Nephron progenitor cell (in vitro differentiated cells): ENCODE results near the gene CACNA1B.
"Not testable (repeated sequence)": the region's sequence is repeated elsewhere in the genome, so short reads cannot be mapped to it uniquely, and the experiment has no call there.

Source experiments
- DNase-seq: peaks from one replicate; pipeline ENCODE4 v3.0.0; 2021
- H3K27ac Mint-ChIP-seq: 2 replicates; pipeline ENCODE4 v1.8.0; 2021; ENCODE audit warnings: mild to moderate bottlenecking, moderate library complexity, mixed read lengths
- H3K27me3 Mint-ChIP-seq: 2 replicates; pipeline ENCODE4 v1.8.0; 2021; ENCODE audit warnings: mild to moderate bottlenecking, low read depth, mixed read lengths; ENCODE audit not compliant: poor library complexity
- H3K36me3 Mint-ChIP-seq: 2 replicates; pipeline ENCODE4 v1.8.0; 2021; ENCODE audit warnings: low read depth, mixed read lengths
- H3K4me1 Mint-ChIP-seq: 2 replicates; pipeline ENCODE4 v1.8.0; 2021; ENCODE audit warnings: mixed read lengths
- H3K4me3 Mint-ChIP-seq: 2 replicates; pipeline ENCODE4 v1.8.0; 2021; ENCODE audit warnings: mild to moderate bottlenecking, moderate library complexity, mixed read lengths
- H3K9me3 Mint-ChIP-seq: 2 replicates; pipeline ENCODE4 v1.8.0; 2021; ENCODE audit warnings: mild to moderate bottlenecking, moderate library complexity, mixed read lengths
- TF ChIP-seq, protein P1 (sequence below): fragments of 200-600 bp; sonication (generic); IDR thresholded peaks from 2 replicates; pipeline ENCODE4 v1.5.0; 2021; ENCODE audit warnings: antibody characterized with exemption

The CACNA1B gene

DNA sequence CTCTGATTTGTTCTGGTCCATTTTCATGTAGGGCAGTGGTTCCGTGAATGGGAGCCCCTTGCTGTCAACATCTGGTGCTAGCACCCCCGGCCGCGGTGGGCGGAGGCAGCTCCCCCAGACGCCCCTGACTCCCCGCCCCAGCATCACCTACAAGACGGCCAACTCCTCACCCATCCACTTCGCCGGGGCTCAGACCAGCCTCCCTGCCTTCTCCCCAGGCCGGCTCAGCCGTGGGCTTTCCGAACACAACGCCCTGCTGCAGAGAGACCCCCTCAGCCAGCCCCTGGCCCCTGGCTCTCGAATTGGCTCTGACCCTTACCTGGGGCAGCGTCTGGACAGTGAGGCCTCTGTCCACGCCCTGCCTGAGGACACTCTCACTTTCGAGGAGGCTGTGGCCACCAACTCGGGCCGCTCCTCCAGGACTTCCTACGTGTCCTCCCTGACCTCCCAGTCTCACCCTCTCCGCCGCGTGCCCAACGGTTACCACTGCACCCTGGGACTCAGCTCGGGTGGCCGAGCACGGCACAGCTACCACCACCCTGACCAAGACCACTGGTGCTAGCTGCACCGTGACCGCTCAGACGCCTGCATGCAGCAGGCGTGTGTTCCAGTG is 244.0 kb downstream of the CACNA1B start:
- no peaks in the 10 kb centered on the region for H3K4me1 Mint-ChIP-seq
- no peaks in the 10 kb centered on the region for H3K27me3 Mint-ChIP-seq
- no peak for DNase-seq
- H3K36me3 Mint-ChIP-seq, result no peaks in the 10 kb centered on the region
- no peak overlapping the region for H3K27ac Mint-ChIP-seq
- H3K4me3 Mint-ChIP-seq, result no peak overlapping the region
- H3K9me3 Mint-ChIP-seq, result peaks cover 71% of the 10 kb centered on the region
- TF ChIP-seq, protein P1, sequence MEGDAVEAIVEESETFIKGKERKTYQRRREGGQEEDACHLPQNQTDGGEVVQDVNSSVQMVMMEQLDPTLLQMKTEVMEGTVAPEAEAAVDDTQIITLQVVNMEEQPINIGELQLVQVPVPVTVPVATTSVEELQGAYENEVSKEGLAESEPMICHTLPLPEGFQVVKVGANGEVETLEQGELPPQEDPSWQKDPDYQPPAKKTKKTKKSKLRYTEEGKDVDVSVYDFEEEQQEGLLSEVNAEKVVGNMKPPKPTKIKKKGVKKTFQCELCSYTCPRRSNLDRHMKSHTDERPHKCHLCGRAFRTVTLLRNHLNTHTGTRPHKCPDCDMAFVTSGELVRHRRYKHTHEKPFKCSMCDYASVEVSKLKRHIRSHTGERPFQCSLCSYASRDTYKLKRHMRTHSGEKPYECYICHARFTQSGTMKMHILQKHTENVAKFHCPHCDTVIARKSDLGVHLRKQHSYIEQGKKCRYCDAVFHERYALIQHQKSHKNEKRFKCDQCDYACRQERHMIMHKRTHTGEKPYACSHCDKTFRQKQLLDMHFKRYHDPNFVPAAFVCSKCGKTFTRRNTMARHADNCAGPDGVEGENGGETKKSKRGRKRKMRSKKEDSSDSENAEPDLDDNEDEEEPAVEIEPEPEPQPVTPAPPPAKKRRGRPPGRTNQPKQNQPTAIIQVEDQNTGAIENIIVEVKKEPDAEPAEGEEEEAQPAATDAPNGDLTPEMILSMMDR, result no peak

DNA sequence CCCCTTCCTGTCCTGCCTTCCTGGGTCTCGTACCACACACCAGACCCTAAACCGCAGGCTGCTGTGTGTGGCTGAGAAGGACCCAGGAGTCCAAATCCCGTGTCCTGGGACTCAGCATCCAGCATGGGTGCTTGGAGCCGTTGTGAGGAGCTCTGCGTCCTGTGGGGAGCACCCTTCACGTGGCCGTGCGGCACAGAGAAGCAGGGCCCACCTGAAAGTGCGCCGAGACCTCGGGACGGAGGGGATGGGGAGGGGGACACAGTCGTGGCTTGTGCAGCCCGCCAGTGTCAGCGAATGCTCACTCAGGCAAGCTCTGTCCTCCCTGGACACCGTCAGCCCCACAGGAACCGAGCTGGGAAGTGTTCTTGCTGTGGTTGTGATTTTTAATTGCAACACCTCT is 244.6 kb downstream of the CACNA1B start:
- TF ChIP-seq, protein P1, result no peak

DNA sequence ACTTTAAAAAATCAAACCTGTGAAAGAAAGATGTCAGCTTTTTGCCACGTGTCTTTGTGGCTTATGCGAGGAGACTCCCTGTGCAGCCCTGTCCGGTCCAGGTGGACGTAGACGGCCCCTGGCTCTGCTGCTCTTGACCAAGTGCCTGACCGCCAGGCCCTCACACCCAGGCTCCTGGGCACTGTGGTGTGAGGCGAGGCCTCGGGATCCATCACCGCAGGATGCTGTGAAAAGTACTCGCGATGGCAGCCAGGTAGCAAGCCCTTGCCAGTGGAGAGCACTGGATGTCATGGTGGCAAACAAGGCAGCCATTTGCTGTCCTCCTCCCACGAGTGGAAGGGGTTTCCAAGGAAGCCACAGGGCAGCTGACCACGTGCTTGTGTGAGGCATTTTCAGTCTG is 245.1 kb downstream of the CACNA1B start:
- TF ChIP-seq, protein P1, result no peak
- no peak for DNase-seq
- Mint-ChIP-seq H3K36me3 (no peaks in the 10 kb centered on the region), H3K4me3 (no peak overlapping the region), H3K9me3 (peaks cover 63% of the 10 kb centered on the region), H3K27me3 (no peaks in the 10 kb centered on the region), H3K4me1 (no peaks in the 10 kb centered on the region), H3K27ac (no peak overlapping the region)

More for the DNA sequence above, 244.6 kb downstream of the CACNA1B start:
- Mint-ChIP-seq H3K36me3 (no peaks in the 10 kb centered on the region), H3K27me3 (no peaks in the 10 kb centered on the region), H3K4me3 (no peak overlapping the region), H3K4me1 (no peaks in the 10 kb centered on the region), H3K9me3 (peaks cover 67% of the 10 kb centered on the region), H3K27ac (no peak overlapping the region)
- no peak for DNase-seq

DNA sequence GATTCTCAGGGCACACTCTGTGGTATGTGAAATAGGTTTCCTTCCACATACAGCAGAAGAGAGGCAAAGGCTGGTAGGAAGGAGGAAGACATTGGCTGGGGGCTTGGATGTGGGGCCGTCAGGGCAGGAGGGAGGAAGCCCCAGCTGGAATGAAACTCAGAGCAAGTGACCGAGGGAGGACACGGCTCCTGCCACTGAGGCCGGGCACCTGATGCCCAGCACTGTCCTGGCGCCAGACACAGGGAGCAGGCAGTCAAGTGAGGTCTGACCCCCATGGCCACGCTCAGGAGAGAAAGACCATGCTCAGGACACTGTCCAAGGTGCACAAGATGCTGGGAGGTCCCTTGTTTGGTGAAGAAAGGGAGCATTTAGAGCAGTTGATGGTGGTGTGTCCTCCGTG is 245.5 kb downstream of the CACNA1B start:
- TF ChIP-seq, protein P1, result no peak
- Mint-ChIP-seq H3K4me1 (no peaks in the 10 kb centered on the region), H3K4me3 (no peak overlapping the region), H3K27me3 (no peaks in the 10 kb centered on the region), H3K27ac (no peak overlapping the region), H3K9me3 (peaks cover 63% of the 10 kb centered on the region), H3K36me3 (no peaks in the 10 kb centered on the region)
- no peak for DNase-seq

DNA sequence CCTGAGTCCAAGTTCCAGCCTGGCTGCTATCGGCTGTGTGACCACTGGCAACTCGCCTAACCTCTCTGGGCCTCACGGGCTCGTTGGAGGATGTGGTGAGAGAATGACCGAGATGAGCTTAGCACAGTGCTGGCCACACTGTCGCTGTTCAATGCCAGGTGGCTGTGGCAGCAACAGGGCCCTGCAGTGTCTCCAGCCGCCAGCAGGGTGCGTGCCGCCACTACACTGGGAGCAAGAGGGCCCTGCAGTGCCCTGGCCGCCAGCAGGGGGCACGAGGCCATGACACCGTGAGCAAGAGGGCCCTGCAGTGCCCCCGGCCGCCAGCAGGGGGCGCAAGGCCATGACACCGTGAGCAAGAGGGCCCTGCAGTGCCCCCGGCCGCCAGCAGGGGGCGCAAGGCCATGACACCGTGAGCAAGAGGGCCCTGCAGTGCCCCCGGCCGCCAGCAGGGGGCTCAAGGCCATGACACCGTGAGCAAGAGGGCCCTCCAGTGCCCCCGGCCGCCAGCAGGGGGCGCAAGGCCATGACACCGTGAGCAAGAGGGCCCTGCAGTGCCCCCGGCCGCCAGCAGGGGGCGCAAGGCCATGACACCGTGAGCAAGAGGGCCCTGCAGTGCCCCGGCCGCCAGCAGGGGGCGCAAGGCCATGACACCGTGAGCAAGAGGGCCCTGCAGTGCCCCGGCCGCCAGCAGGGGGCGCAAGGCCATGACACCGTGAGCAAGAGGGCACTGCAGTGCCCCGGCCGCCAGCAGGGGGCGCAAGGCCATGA is 248.7 kb downstream of the CACNA1B start:
- H3K9me3 Mint-ChIP-seq, result peaks cover 55% of the 10 kb centered on the region
- not testable (repeated sequence) for H3K27ac Mint-ChIP-seq, H3K27me3 Mint-ChIP-seq, H3K36me3 Mint-ChIP-seq, DNase-seq, H3K4me1 Mint-ChIP-seq, H3K4me3 Mint-ChIP-seq

DNA sequence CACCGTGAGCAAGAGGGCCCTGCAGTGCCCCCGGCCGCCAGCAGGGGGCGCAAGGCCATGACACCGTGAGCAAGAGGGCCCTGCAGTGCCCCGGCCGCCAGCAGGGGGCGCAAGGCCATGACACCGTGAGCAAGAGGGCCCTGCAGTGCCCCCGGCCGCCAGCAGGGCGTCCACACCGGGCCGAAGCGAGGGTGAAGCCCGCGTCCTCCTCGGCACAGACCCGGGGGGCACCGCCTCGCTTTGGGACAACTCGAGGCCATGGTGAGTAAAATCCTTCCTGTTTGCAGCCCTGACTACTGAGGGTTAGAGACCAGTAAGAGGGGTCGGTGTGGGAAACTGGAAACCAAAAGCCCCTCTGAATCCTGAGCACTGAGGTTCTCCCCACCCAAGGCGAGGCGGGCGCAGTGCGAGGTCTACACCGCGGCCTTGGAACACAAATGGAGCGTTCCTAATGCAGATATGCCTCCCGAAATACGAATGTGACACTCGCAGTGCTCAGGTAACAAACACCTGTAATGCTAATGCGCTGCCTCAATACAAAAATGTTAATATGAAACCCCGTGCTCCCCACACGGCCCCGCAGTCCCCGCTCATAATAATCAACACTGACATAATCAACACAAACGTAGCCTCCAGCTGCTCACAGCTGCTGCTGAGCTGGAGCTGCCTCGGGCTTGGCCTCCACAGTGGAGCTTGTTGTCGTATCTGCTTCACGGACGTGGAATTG is 249.4 kb downstream of the CACNA1B start:
- not testable (repeated sequence) for H3K27me3 Mint-ChIP-seq, H3K4me1 Mint-ChIP-seq, H3K36me3 Mint-ChIP-seq, H3K27ac Mint-ChIP-seq, H3K4me3 Mint-ChIP-seq, DNase-seq
- peaks cover 47% of the 10 kb centered on the region for H3K9me3 Mint-ChIP-seq

DNA sequence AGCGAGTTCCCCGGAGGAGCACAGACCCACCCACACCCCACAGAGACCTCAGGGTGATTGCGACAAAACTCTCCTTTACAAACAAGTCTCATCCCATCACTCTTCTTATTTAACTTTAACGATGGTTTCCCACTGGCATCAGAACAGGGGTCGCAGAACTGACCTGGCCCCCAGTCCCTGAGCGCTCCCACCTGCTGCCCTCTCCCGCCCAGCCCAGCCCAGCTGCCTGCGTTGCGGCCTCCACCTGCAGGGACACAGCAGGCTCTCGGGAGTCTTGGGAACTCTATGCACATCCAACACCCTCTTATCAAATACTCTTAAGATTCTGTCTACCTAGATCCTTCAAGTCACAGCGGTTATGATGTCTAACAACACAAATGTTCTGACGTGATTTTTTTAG is 250.4 kb downstream of the CACNA1B start:
- not testable (repeated sequence) for DNase-seq, H3K27me3 Mint-ChIP-seq, H3K4me1 Mint-ChIP-seq, H3K36me3 Mint-ChIP-seq, H3K27ac Mint-ChIP-seq, H3K4me3 Mint-ChIP-seq
- peaks cover 42% of the 10 kb centered on the region for H3K9me3 Mint-ChIP-seq

DNA sequence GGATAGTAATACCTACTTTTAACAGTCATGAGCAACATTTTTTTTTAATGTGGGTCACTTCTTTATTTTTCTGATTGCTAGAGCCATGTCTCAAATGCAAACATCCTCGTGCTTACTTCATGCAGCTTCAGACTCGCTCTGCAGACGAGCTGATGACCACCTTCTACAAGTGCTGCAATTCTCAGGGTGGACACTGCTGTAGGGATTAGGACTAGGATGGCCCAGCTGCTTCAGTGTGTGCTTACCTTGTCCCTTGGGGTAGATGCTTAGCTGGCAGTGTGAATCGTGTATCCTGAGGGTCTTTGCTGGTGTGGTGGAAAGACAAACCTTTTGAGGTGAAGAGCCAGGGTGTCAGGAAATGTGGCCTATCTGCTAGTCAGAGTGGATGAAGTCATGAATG is 251.7 kb downstream of the CACNA1B start:
- H3K4me3 Mint-ChIP-seq, DNase-seq, H3K36me3 Mint-ChIP-seq, H3K27me3 Mint-ChIP-seq, H3K4me1 Mint-ChIP-seq, H3K27ac Mint-ChIP-seq: not testable (repeated sequence)
- H3K9me3 Mint-ChIP-seq, result peaks cover 36% of the 10 kb centered on the region

DNA sequence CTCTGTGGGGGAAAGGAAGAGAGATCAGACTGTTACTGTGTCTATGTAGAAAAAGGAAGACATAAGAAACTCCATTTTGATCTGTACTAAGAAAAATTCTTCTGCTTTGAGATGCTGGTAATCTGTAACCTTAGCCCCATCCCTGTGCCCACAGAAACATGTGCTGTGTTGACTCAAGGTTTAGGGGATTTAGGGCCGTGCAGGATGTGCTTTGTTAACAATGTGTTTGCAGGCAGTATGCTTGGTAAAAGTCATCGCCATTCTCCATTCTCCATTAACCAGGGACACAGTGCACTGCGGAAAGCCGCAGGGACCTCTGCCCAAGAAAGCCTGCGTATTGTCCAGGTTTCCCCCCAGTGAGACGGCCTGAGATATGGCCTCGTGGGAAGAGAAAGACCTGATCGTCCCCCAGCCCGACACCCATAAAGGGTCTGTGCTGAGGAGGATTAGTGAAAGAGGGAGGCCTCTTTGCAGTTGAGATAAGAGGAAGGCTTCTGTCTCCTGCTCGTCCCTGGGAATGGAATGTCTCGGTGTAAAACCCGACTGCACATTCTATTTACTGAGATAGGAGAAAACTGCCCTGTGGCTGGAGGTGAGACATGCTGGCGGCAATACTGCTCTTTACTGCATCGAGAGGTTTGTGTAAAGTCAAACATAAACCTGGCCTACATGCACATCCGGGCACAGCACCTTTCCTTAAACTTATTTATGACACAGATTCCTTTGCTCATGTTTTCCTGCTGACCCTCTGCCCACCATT is 255.5 kb downstream of the CACNA1B start:
- not testable (repeated sequence) for DNase-seq, H3K4me1 Mint-ChIP-seq, H3K36me3 Mint-ChIP-seq, H3K27ac Mint-ChIP-seq, H3K4me3 Mint-ChIP-seq, H3K27me3 Mint-ChIP-seq
- peaks cover 33% of the 10 kb centered on the region for H3K9me3 Mint-ChIP-seq

DNA sequence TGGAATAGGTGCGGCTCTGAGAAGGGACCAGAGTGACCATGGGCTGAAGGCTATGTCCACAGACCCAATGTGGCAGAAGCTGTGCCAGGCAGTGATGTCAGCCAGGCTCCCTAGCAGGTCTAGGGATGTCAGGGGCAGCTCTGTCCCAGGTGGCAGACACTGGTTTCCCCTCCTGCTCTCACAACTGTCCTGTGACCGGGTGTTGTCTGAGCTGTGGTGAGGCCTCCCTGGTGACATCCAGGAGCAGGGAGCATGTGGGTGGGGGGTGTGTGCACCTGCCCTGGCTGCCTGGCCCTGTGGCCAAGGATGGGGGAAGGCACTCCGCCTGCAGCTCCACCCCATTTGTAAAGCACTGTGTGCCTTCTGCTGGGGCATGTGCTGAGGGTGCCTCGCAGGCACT is 257.0 kb downstream of the CACNA1B start:
- not testable (repeated sequence) for H3K36me3 Mint-ChIP-seq, DNase-seq, H3K27ac Mint-ChIP-seq, H3K4me1 Mint-ChIP-seq, H3K4me3 Mint-ChIP-seq, H3K27me3 Mint-ChIP-seq
- peaks cover 32% of the 10 kb centered on the region for H3K9me3 Mint-ChIP-seq
